GM19468 (cell line): ENCODE measurements around the gene MMP28.

ENCODE experiments used
- ATAC-seq: cut with Tn5 transposase; IDR thresholded peaks from one replicate; pipeline ENCODE4 v1.9.1; 2021; ENCODE audit warnings: mild to moderate bottlenecking, moderate library complexity, moderate number of reproducible peaks; ENCODE audit not compliant: unreplicated experiment; ENCODE audit errors: extremely low read depth

Gene MMP28, protein sequence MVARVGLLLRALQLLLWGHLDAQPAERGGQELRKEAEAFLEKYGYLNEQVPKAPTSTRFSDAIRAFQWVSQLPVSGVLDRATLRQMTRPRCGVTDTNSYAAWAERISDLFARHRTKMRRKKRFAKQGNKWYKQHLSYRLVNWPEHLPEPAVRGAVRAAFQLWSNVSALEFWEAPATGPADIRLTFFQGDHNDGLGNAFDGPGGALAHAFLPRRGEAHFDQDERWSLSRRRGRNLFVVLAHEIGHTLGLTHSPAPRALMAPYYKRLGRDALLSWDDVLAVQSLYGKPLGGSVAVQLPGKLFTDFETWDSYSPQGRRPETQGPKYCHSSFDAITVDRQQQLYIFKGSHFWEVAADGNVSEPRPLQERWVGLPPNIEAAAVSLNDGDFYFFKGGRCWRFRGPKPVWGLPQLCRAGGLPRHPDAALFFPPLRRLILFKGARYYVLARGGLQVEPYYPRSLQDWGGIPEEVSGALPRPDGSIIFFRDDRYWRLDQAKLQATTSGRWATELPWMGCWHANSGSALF

DNA sequence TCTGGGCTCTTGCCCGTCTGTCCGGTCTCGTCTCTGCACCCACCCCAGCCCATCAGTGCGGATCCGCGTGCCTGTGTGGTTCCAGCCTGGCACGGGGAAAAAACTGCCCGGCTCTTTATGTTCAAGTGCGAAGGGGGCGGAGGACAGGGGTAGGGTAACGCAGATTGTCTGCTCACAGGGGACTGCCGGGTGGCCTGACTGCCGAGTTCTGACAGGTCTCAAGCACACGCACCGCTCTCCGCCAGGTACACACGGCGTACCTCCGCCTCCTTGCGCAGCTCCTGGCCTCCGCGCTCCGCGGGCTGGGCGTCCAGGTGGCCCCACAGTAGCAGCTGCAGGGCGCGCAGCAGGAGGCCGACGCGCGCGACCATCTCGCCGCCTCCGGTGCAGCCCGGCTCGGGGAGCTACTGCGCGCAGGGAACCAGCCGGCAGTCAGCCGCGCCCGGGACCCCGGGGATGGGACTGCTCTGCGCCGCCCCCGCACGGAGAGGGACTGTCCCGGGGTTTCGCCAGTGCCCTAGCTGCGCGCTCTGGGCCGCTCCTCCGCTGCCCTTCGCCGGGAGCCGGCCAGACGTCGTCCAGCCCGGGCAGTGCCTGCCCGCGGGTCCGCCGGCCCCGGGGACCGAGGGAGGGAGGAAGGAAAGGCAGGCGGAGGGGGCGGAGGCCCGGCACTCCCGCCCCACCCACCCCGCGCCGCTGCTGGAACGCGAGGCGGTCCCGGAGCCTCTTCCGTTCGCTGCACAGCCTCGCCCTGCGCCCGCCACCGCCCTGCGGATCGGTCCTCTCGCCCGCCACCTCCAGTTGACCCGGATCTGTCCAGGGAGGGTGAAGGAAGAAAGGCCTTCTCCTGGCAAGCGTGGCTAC, at the start of gene MMP28:
TSS of gene MMP28 (minus strand) at position 635 of the 864 bp plus-strand sequence. CDS start at position 371, 264 bp downstream.
- ATAC-seq, result no peak

DNA sequence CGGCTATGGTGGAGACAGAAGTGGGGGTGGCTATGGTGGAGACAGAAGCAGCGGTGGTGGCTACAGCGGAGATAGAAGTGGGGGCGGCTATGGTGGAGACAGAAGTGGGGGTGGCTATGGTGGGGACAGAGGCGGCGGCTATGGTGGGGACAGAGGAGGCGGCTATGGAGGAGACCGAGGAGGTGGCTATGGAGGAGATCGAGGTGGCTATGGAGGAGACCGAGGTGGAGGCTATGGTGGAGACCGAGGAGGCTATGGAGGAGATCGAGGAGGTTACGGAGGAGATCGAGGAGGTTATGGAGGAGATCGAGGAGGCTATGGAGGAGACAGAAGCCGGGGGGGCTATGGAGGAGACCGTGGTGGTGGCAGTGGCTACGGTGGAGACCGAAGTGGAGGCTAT, 49.1 kb upstream of the MMP28 start:
- no peak for ATAC-seq

DNA sequence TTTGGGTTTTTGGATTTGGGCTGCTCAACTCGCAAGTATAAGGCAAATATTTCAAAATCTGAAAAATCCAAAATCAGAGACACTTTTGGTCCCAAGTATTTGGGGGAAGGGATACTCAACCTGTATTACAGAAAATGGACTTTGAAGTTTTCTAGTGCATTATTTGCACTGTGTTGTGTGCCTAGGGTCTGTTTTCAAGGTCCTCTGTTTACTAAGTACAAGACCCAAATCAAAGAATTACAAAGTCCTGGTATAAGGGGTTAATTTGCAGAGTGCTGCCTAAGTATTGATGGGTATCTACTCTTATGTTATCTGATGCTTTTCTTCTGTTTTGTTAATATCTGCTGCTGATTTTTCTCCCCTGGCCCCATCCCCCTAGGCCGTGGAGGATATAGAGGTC, 48.3 kb upstream of the MMP28 start:
- no peak for ATAC-seq

DNA sequence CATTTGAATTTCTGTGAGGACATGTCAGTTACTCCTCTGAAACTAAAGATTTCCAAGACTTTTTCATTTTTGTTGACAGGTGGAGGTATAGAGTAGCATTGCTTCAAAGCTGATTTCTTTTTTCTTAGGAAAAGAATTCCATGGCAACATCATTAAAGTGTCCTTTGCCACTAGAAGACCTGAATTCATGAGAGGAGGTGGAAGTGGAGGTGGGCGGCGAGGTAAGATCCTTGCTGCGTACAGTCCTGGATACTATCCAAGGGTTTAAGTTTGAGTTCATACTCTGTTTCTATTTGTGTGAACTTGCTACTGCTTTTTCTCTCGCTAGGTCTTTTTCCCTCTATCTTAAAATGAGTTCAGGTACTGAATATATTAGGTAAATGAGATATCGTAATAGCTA, 46.8 kb upstream of the MMP28 start:
- ATAC-seq, result no peak

DNA sequence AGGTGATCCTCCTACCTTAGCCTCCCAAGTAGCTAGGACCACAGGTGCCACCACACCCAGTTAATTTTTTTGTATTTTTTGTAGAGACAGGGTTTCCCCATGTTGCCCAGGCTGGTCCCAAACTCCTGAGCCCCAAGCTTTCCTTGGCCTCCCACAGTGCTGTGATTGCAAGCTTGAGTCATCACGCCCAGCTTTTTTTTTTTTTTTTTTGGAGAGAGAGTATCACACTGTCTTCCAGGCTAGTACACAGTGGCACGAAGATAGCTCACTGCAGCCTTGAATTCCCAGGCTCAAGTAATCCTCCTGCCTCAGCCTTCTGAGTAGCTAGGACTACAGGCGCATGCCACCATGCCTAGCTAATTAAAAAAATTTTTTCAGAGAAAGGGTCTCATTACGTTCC, 46.1 kb upstream of the MMP28 start:
- ATAC-seq, result no peak

DNA sequence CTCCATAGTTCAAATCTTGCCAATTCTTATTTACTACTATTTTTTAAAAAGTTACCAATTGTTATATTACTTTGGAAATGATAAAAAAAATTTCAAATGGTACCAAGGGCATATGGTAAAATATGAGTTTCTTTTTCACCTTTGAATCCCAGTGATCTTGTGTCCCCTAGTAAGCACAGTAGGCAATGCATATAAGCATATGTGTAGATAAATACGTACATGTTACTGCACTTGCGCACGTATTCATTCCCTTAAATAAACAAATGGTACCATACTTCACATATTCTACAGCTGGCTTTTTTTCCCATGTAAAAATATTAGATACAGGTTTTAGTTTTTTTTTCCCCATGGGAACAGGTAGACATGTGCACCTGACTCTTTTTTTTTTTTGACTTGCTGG, 45.7 kb upstream of the MMP28 start:
- no peak for ATAC-seq

DNA sequence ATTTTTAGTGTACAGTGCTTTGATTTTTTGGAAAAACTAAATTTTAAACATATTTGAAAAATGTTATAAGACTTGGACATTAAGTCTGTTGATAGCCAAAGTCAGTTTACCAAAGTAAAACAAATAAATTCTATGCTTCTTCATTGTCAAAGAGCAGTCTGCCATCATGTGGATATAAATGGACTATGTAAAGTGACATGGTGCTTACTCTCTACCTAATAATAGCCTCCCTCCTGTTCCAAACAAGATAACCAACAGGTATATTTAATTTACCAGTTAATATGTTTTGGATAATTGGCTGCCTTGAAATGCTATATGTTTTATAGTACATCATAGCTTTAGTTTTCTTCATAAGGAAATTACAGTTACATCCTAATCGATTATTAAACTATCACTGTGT, 29.8 kb upstream of the MMP28 start:
- ATAC-seq, result no peak

DNA sequence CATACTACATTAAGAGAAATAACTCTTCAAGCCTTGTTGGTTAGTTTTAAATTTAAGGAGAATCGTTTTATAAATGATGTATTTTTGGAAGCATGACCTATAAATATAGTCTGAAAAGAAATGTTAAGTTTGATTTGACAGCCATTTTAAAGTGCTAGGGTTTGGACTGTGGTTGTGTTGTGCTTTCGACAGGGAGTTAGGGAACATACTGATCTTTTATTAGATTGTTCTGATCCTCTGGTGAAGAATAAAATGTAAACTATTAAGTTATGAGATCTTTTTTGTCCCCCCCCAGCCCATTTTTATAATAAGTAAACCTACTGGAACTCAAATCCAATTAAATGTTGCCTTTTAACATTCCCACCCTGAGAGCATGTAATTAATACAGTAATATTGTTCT, 25.9 kb upstream of the MMP28 start:
- no peak for ATAC-seq

DNA sequence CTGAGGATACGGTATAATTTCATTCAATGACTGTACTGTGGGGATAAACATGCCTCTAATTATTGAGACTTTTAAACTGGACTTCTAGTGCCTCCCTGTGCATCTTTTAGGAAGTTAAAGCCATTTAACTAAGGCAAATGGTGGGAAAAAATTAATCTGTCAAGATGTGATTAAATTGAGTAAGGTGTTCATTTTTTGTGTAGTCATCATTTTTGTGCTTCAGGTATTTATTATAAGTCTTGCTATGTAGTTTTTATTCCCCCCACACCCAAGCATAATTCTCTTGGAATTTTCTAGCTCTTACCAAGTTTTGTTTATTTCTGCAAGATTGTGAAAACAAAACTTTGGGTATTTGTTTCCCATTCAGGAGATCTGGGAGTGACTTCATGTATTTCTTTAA, 24.0 kb upstream of the MMP28 start:
- ATAC-seq, result no peak

DNA sequence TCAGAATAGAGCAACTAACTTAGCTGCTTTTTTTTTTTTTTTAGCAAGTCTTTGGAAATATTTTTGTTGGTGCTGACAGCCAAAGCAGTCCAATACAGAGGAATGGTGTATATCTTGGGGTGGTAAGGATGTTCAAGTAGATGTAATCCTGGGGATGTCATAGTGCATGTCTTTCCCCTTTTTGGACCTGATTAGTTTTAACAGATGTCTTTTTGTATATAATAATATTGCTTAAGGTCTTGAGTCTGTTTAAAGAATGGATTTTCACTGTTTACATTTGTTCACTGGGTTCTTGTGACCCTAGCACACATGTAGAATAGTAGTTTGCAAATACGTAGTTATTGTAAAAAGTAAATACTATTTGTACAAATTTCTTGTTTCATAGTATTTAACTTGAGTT, 21.8 kb upstream of the MMP28 start:
- no peak for ATAC-seq

DNA sequence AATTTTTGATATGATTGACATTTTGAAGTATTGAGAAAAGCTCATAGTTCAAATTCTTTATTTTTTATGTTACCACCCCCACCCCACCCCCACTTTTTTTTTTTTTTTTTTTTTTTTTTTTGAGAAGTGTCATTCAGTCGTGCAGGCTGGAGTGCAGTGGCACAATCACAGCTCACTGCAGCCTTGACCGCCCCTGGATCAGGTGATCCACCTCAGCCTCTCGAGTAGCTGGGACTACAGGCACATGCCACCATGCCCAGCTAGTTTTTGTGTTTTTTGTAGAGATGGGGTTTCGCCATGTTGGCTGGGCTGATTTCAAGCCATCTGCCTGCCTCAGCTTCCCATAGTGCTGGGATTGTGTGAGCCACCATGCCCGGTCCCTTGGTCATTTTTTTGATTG, 21.3 kb upstream of the MMP28 start:
- no peak for ATAC-seq

DNA sequence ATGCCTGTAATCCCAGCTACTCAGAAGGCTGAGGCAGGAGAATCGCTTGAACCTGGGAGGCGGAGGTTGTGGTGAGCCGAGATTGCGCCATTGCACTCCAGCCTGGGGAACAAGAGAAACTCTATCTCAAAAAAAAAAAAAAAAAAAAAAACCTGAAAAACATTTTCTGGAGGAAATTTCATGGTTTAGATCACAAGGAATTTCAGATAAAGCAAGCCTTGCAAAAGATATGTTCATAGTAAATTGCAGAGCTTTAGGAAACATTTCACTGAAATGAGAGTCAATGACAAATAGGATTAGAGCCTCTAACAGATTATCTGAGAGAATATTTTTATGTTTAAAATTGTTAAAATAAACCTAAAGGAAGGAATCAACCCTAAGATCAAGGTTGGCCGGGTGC, 17.0 kb upstream of the MMP28 start:
- ATAC-seq, result no peak

DNA sequence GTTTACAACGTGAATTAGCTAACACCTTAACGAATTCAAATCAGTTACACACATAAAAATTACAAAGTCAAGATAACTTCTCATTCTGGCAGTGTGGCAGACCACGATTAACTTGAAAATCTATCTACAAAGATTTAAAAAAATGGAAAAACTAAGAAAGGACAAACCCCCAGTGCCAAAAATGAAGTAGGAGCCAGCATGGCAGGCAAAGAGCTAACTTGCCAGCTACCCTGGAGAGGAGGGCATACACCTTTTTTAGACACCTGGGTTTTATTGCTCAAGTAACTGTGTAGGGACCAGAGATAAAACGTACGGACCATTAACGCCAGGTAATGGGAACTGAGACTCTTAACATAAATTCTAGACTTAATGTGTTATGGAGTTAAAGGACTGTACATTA, 16.3 kb upstream of the MMP28 start:
- no peak for ATAC-seq

DNA sequence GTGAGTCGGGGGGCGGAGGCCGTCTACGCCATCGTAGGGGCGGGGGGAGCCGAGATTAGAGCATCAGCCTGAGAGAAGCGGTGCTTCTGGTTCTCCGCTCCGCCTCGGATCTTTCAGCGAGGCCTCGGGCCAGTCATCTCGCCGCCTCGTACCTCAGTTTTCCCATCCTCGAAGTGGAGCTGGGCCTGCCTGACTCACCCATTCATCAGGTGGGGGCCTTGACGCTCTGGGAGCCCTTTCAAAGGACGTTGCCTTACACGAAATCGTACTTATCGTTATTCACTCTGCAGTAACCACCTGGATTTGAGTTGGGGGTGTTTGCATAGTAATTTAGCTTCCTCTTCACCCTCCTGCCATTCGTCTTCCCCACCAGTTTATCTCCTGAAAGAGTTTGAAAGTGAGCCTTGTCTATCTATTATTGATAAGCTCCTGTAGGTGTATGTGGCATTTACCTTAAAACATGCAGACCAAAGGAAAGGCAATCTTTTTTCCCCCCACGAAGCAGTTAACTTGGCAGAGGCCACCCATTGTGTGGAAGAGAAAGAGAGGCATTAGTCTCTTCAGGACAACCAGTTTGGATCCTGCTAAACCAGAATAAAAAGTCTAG, 14.5 kb upstream of the MMP28 start:
- no peak for ATAC-seq

DNA sequence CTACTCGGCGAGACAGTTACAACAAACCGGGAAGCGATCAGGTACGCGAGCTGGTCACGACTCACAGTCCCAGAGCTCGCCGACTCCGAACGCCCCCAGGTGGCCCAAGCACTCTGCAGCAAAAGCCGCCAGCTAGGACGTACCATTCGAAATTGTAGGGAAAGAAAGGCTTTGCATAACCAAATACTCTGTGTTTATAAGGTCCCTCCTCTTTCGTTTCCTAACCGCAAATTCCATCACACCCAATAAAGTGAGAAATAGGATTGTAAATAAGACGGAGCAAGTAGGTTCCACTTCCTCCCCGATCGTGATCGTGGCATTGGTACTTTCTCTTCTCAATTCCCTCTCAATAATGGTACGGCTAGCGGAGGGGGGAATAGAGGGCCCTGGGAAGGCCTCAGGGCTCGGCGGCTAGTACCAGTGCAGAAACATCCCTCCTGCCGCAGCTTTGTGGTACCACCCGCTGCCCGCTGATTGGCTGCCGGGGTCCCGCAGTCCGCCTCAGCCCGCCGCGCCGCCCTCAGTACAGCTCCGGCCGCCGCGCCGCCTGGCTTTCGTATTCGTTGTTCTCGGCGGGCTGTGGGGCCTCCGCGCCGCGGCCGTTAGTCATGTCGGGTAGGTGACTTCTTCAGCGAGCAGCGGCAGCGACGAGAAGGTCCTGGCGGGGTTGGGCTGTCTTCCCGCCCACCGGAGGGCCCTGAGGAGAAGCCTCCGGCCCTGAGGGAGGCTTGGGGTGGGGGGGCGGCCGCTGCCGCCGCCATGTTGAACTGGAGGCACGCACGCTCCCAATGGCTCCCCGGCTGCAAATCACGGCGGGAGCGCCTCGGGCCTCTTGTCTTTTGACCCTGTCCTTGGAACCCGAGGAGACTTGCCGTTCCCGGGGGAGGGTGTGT, 13.8 kb upstream of the MMP28 start, which contains the start of gene TAF15:
TSS of gene TAF15 (plus strand) at position 523 of the 893 bp plus-strand sequence. CDS start at position 609, 86 bp downstream.
- ATAC-seq, result peak; percentile 82

DNA sequence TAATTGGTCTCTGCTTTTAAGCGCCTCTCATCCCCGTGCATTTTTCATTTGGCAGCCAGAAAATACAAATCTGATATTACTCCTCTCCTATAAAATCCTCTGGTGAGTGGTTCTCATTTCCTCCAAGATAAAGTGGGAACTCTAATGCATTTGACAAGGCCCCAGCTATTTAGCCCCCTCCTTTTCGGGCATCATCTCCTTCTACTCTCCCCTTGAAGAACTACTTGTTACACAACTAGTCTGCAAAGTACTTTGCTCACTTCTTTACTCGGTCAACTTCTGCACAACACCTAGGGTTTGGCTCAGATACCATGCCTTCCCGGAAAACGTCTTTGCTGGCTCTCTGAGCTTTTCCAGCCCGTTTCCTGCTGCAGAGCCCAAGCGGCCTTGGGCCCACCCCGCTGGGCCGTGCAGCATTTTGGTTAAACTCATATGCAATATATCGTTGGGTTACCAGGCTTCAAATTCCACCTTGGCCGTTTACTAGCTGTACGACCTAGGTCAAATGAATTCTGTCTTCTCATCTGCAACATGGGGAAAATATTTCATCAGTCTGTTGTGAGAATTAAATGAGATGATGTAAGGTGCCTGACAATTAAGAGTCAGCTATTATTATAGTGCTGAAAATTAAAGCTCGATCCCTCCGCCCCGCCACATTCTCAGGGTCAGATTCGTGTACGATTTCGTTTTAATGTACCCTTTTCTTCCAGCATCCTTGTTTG, 13.0 kb upstream of the MMP28 start:
- ATAC-seq, result no peak

DNA sequence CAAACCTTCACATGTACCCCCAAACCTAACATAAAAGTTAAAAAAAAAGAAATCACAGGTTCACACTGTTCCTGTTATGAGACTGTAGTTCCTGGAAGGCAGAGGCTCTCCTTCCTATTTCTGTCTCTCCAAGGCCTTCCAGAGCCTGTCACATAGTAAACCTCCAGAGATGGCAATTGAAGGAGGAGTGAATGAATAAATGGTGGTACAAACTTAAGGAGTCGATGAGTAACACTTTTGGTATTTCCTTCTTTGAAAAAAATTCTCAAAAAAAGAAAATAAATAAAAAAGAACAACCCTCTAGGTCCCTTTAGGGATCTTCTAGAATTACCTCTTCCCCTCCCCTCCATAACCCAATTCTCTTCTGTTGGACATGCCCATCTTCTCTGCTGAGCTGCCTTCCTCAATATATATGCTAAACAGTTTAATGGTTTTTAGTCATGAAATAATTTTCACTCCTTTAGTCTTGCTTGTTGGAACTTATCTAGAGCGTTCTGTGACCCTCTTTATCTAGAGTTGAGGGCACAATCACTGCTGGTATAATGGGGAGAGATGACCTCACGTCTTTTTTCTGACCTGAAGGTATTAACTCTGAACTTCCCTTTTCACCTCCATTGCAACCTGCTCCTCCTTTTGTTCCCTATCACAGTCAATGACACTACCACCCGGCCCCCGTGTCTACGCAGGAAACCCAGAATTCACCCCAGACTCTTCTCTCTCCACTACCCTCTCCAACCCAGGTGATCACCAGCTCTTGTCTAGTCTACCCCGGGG, 12.1 kb upstream of the MMP28 start:
- ATAC-seq, result no peak

DNA sequence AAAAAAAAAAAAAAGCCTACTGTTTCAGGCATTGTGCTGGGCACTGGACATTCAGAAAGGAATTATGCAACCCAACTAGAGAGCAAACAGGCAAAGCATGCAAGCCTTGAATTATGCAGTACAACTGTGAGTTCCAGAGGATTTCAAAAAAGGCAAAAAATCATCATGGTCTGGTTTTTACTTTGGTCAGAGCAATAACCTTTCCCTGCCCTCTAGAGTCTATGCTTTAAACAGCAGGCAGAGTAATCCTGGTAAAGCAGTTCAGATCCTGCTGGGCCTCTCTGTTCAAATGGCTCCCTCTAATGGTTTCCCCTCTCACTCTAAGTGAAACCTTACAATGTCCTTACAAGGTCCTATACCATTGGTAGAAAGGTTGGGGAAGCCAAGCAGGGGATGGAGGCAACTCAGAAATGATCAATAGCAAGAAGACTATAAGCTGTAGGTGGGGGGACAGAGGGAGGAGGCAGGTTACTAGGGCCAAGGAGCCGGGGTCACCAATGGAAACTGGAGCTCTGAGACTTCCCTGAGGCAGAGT, 9.3 kb upstream of the MMP28 start:
- no peak for ATAC-seq
